Spinal cord (tissue), 10 donors: ENCODE data around the gene NUDT17. TPM values are rescaled to one million over a fixed set of nuclear protein-coding genes. Genes with fewer than 3 reads are reported as not detected.
"Not testable (repeated sequence)": the region's sequence is repeated elsewhere in the genome, so short reads cannot be mapped to it uniquely, and the experiment has no call there.

Source experiments
- DNase-seq, 6 donors: peaks; one replicate each; pipeline versions ENCODE4 v3.0.0 to v3.0.0-alpha.2; 2013 to 2015; ENCODE audit warnings: low spot score in 6 of 6, low read depth in 4 of 6
- H3K27ac ChIP-seq: one replicate; pipeline ENCODE4 v1.5.1; 2013; ENCODE audit warnings: low read depth, low read length, control low read depth
- H3K27me3 ChIP-seq: one replicate; pipeline ENCODE4 v1.6.1; 2013; ENCODE audit warnings: low read length; ENCODE audit not compliant: control insufficient read depth, insufficient read depth
- H3K36me3 ChIP-seq: one replicate; pipeline ENCODE4 v1.6.1; 2013; ENCODE audit warnings: low read length; ENCODE audit not compliant: control insufficient read depth, insufficient read depth
- H3K4me1 ChIP-seq: one replicate; pipeline ENCODE4 v1.6.1; 2013; ENCODE audit warnings: low read length; ENCODE audit not compliant: control insufficient read depth, insufficient read depth
- H3K4me3 ChIP-seq: one replicate; pipeline ENCODE4 v1.5.1; 2013; ENCODE audit warnings: low read depth, low read length, control low read depth
- H3K9me3 ChIP-seq: one replicate; pipeline ENCODE4 v1.6.1; 2013; ENCODE audit warnings: low read length; ENCODE audit not compliant: control insufficient read depth, insufficient read depth
- WGBS: methylation state at CpG from one replicate; pipeline ENCODE4 v1.1.5; 2013; ENCODE audit warnings: missing lambda C conversion rate; ENCODE audit not compliant: insufficient coverage; 5-methylcytosine and 5-hydroxymethylcytosine counted together
- long read RNA-seq, 4 donors: transcript quantifications; one replicate each; lab custom pipeline, GENCODE V29; 2026
- polyA plus RNA-seq, 2 donors: library from polyadenylated mRNA; unstranded; fragments of 120-200 nt; gene quantifications; one replicate each; pipeline ENCODE4 v1.2.1, GENCODE V29; 2013; ENCODE audit not compliant: insufficient read length in 2 of 2
- total RNA-seq, 2 donors: library from RNA; depleted of rRNA in 1 of 2; stranded (reverse); fragments of 120-200 nt in 1 of 2; fragments of >200 nt in 1 of 2; gene quantifications; one replicate each; pipeline versions ENCODE4 v1.2.3 to v1.2.4, GENCODE V29; 2013 to 2014
- donor health status: healthy.

The NUDT17 gene
- 10 to 100 TPM in 1 of 2 donors, 1 to 10 TPM in 1; 3.9 to 11.8 TPM for total RNA-seq
- 10 to 100 TPM; 10.4 to 11.3 TPM for polyA plus RNA-seq
- long read RNA-seq, donor 1, partial matches to known transcripts, result 0 of 1 reads
- long read RNA-seq, donor 1, other reads (novel, unspliced or antisense), result 0 of 1 reads
- long read RNA-seq, donor 2, result 0 reads
- long read RNA-seq, donor 3, result 0 reads
- long read RNA-seq, donor 4, partial matches to known transcripts, result 27 of 28 reads
- long read RNA-seq, donor 4, other reads (novel, unspliced or antisense), result 0 of 28 reads

GRCh38 chr1:145845514-145846161, at the start of gene NUDT17:
NUDT17 (plus strand) TSS chr1:145845630; CDS start chr1:145845641, 11 bp downstream.
- WGBS, result 1% methylated on average over 50 of the region's 50 CpGs
- Histone ChIP-seq H3K27me3 (no peaks in the 10 kb centered on the region), H3K27ac (peak within 1 kb of the TSS; percentile 85), H3K9me3 (no peaks in the 10 kb centered on the region), H3K4me3 (peak within 1 kb of the TSS; percentile 79), H3K36me3 (peaks cover 38% of the 10 kb centered on the region), H3K4me1 (peaks cover 19% of the 10 kb centered on the region)
- DNase-seq, result peak in 4 of 6 donors; percentile 50 to 90 (median 75)

- WGBS, result 0% methylated on average over 1 of the region's 1 CpG
- no peak overlapping the region for H3K4me3 ChIP-seq
- peaks cover 7% of the 10 kb centered on the region for H3K36me3 ChIP-seq
- H3K27me3 ChIP-seq, result no peaks in the 10 kb centered on the region
- H3K9me3 ChIP-seq, result peaks cover 4% of the 10 kb centered on the region
- no peak overlapping the region for H3K27ac ChIP-seq
- no peak for DNase-seq
- H3K4me1 ChIP-seq, result peaks cover 8% of the 10 kb centered on the region
Measured at GRCh38 chr1:145796753-145797152, 48.7 kb upstream of the NUDT17 start.

- no peaks in the 10 kb centered on the region for H3K27me3 ChIP-seq
- H3K4me1 ChIP-seq, result peaks cover 13% of the 10 kb centered on the region
- H3K36me3 ChIP-seq, result no peaks in the 10 kb centered on the region
- no peak overlapping the region for H3K27ac ChIP-seq
- no peak for DNase-seq
- WGBS, result no CpG with 5 or more reads among the region's 2 CpGs
- peaks cover 4% of the 10 kb centered on the region for H3K9me3 ChIP-seq
- no peak overlapping the region for H3K4me3 ChIP-seq
Measured at GRCh38 chr1:145799806-145800205, 45.6 kb upstream of the NUDT17 start.

GRCh38 chr1:145804235-145805045, 41.0 kb upstream of the NUDT17 start:
- H3K4me3 ChIP-seq, result no peak overlapping the region
- H3K36me3 ChIP-seq, result no peaks in the 10 kb centered on the region
- no peak overlapping the region for H3K27ac ChIP-seq
- H3K9me3 ChIP-seq, result no peaks in the 10 kb centered on the region
- no CpG with 5 or more reads among the region's 3 CpGs for WGBS
- H3K4me1 ChIP-seq, result peaks cover 13% of the 10 kb centered on the region
- no peaks in the 10 kb centered on the region for H3K27me3 ChIP-seq
- DNase-seq, result no peak

- no CpG with 5 or more reads among the region's 1 CpG for WGBS
- Histone ChIP-seq H3K9me3 (no peaks in the 10 kb centered on the region), H3K36me3 (no peaks in the 10 kb centered on the region), H3K4me1 (peaks cover 13% of the 10 kb centered on the region), H3K27me3 (no peaks in the 10 kb centered on the region), H3K27ac (no peak overlapping the region), H3K4me3 (no peak overlapping the region)
- DNase-seq, result no peak
Measured at GRCh38 chr1:145805057-145805456, 40.4 kb upstream of the NUDT17 start.

GRCh38 chr1:145806408-145806807, 39.0 kb upstream of the NUDT17 start:
- Histone ChIP-seq H3K9me3 (no peaks in the 10 kb centered on the region), H3K4me3 (no peak overlapping the region), H3K27ac (no peak overlapping the region), H3K4me1 (peaks cover 5% of the 10 kb centered on the region), H3K36me3 (no peaks in the 10 kb centered on the region), H3K27me3 (no peaks in the 10 kb centered on the region)
- no peak for DNase-seq
- WGBS, result no CpG with 5 or more reads among the region's 4 CpGs

- Histone ChIP-seq H3K9me3 (no peaks in the 10 kb centered on the region), H3K4me1 (peaks cover 5% of the 10 kb centered on the region), H3K4me3 (no peak overlapping the region), H3K36me3 (no peaks in the 10 kb centered on the region), H3K27ac (no peak overlapping the region), H3K27me3 (no peaks in the 10 kb centered on the region)
- 95% methylated on average over 2 of the region's 7 CpGs for WGBS
- DNase-seq, result no peak
Measured at GRCh38 chr1:145806844-145807243, 38.6 kb upstream of the NUDT17 start.

- not testable (repeated sequence) for DNase-seq, H3K36me3 ChIP-seq, H3K27ac ChIP-seq, H3K9me3 ChIP-seq, H3K4me3 ChIP-seq, H3K27me3 ChIP-seq, H3K4me1 ChIP-seq
- no CpG with 5 or more reads among the region's 6 CpGs for WGBS
Measured at GRCh38 chr1:145812977-145813810, 32.2 kb upstream of the NUDT17 start.

GRCh38 chr1:145818095-145818494, 27.3 kb upstream of the NUDT17 start:
- H3K27me3 ChIP-seq, H3K9me3 ChIP-seq, H3K36me3 ChIP-seq, H3K4me1 ChIP-seq, H3K27ac ChIP-seq, DNase-seq, H3K4me3 ChIP-seq: not testable (repeated sequence)
- no CpG with 5 or more reads among the region's 6 CpGs for WGBS
